ENCODE data around the gene NACAD.

Gene NACAD

GRCh38 chr7:45055594-45056219 lies 33.1 kb downstream of the NACAD start:
- H3K27ac ChIP-seq, result no peak overlapping the region
- TF ChIP-seq CTCF (IDR thresholded peaks at IDR 0.05), result no peak
- no peak for TF ChIP-seq ZFX (IDR thresholded peaks at IDR 0.05; ENCODE audit: borderline replicate concordance)

- TF ChIP-seq CTCF (IDR thresholded peaks at IDR 0.05) (no peak), ZFX (IDR thresholded peaks at IDR 0.05; ENCODE audit: borderline replicate concordance) (no peak)
These were observed 33.8 kb downstream of the NACAD start for GRCh38 chr7:45055016-45055415.

GRCh38 chr7:45054442-45054841 lies 34.3 kb downstream of the NACAD start:
- TF ChIP-seq CTCF (IDR thresholded peaks at IDR 0.05), result no peak
- no peak for TF ChIP-seq ZFX (IDR thresholded peaks at IDR 0.05; ENCODE audit: borderline replicate concordance)
- no peak overlapping the region for H3K27ac ChIP-seq

More at GRCh38 chr7:45055016-45055415, 33.8 kb downstream of the NACAD start:
- H3K27ac ChIP-seq, result no peak overlapping the region

- no peak for TF ChIP-seq ZFX (IDR thresholded peaks at IDR 0.05; ENCODE audit: borderline replicate concordance)
- TF ChIP-seq CTCF (IDR thresholded peaks at IDR 0.05), result no peak
- no peak overlapping the region for H3K27ac ChIP-seq
These were observed 34.8 kb downstream of the NACAD start for GRCh38 chr7:45053941-45054340.

GRCh38 chr7:45053401-45053800 lies 35.4 kb downstream of the NACAD start:
- H3K27ac ChIP-seq, result no peak overlapping the region
- no peak for TF ChIP-seq CTCF (IDR thresholded peaks at IDR 0.05)

GRCh38 chr7:45052011-45052410 lies 36.8 kb downstream of the NACAD start:
- H3K27ac ChIP-seq, result no peak overlapping the region
- TF ChIP-seq ZFX (IDR thresholded peaks at IDR 0.05; ENCODE audit: borderline replicate concordance) (no peak), CTCF (IDR thresholded peaks at IDR 0.05) (no peak)

GRCh38 chr7:45050198-45050597 lies 38.6 kb downstream of the NACAD start:
- no peak for TF ChIP-seq ZFX (IDR thresholded peaks at IDR 0.05; ENCODE audit: borderline replicate concordance)
- no peak for TF ChIP-seq CTCF (IDR thresholded peaks at IDR 0.05)
- H3K27ac ChIP-seq, result no peak overlapping the region
